Transverse colon (tissue), 4 donors: ENCODE measurements around the gene B3GALT4. TPM values are rescaled to one million over a fixed set of nuclear protein-coding genes. Genes with fewer than 3 reads are reported as not detected.
A peak's percentile ranks its signal among the peaks of the same experiment; 100 is the strongest.

Experiments used
- DNase-seq: peaks from one replicate; pipeline ENCODE4 v3.0.0-alpha.2; 2019
- H3K27ac ChIP-seq, 4 donors: fragments of 200-600 bp; sonication (generic); 2 replicates each; pipeline ENCODE4 v1.5.1; 2016 to 2018; ENCODE audit warnings: inconsistent platforms in 4 of 4
- H3K27me3 ChIP-seq: fragments of 200-600 bp; sonication (generic); 2 replicates; pipeline ENCODE4 v1.5.1; 2017; ENCODE audit warnings: inconsistent platforms
- H3K36me3 ChIP-seq, 4 donors: fragments of 200-600 bp; sonication (generic); 2 replicates each; pipeline ENCODE4 v1.5.1; 2017 to 2019; ENCODE audit warnings: inconsistent platforms in 4 of 4
- H3K4me1 ChIP-seq, 4 donors: fragments of 200-600 bp; sonication (generic); 2 replicates each; pipeline ENCODE4 v1.5.1; 2017 to 2020; ENCODE audit warnings: inconsistent platforms in 4 of 4
- H3K4me3 ChIP-seq, 4 donors: fragments of 200-600 bp; sonication (generic); 1 replicate in 1 of 4; 2 replicates in 3 of 4; pipeline versions ENCODE4 v1.5.1 to v1.6.1; 2017 to 2019; ENCODE audit warnings: inconsistent platforms in 4 of 4
- H3K9me3 ChIP-seq, 2 donors: fragments of 200-600 bp; sonication (generic); 2 replicates each; pipeline ENCODE4 v1.5.1; 2017 to 2019; ENCODE audit warnings: inconsistent platforms in 2 of 2
- CTCF ChIP-seq, 5 experiments: fragments of 200-600 bp in 3 of 5; fragments of 450-650 bp in 2 of 5; sonication (generic) in 3 of 5; IDR thresholded peaks; 1 replicate in 2 of 5; 2 replicates in 3 of 5; pipeline ENCODE4 v1.5.1; 2016 to 2017; ENCODE audit warnings: antibody characterized with exemption in 5 of 5, inconsistent platforms in 3 of 5, mild to moderate bottlenecking in 2 of 5, moderate library complexity in 1 of 5
- EP300 ChIP-seq: sonication (generic); formaldehyde crosslinking; IDR thresholded peaks from one replicate; pipeline ENCODE4 v1.6.1; 2017; ENCODE audit warnings: antibody characterized with exemption, low read depth
- POLR2A ChIP-seq: fragments of 450-650 bp; IDR thresholded peaks from one replicate; pipeline ENCODE4 v1.6.1; 2016; ENCODE audit warnings: antibody characterized with exemption, mild to moderate bottlenecking, moderate library complexity
- POLR2AphosphoS5 ChIP-seq, 3 donors: sonication (generic); formaldehyde crosslinking; IDR thresholded peaks; one replicate each; pipeline ENCODE4 v1.6.1; 2016; ENCODE audit warnings: antibody characterized with exemption in 3 of 3
- WGBS, 2 donors: methylation state at CpG; one replicate each; pipeline ENCODE4 v1.1.5; 2018; ENCODE audit warnings: low coverage in 1 of 2; 5-methylcytosine and 5-hydroxymethylcytosine counted together
- in situ Hi-C, 4 donors: fragments of 200-750 bp; cut with MboI; loops; one replicate each; pipeline versions ENCODE4 v1.15.0 to v1.15.1; 2017; ENCODE audit warnings: low sequenced_read_pairs in 3 of 4, low pct_ligation_motif_present in 1 of 4, low pct_unique_long_range_greater_than_20kb in 1 of 4
- intact Hi-C: fragments of 100-400 bp; cut with DNase I; formaldehyde crosslinking; loops from one replicate; pipeline ENCODE4 v1.15.1; 2023; ENCODE audit warnings: low total_unique reads
- total RNA-seq, 4 donors: library from RNA; depleted of rRNA; stranded (reverse); fragments of >200 nt; gene quantifications; one replicate each; pipeline ENCODE4 v1.1.0, GENCODE V29; 2016

B3GALT4 gene
- total RNA-seq, 4 donors from 2014 or later, result 39.4 to 49.0 (median 41.8) TPM

GRCh38 chr6:33237741-33238140 is 39.2 kb upstream of the B3GALT4 start:
- no peak for DNase-seq
- Histone ChIP-seq H3K9me3 (no peaks in the 10 kb centered on the region), H3K4me3 (no peak overlapping the region), H3K36me3 (no peaks in the 10 kb centered on the region), H3K27ac (no peak overlapping the region), H3K4me1 (no peaks in the 10 kb centered on the region), H3K27me3 (peaks cover 58% of the 10 kb centered on the region)
- in situ Hi-C loops, result loop anchor here in 2 of 4 donors (25.0 kb wide), 2 partner anchors 125 to 225 kb away; partner anchors contain the start of gene HLA-DOA (in 1 of the 2)
- TF ChIP-seq EP300 (no peak), CTCF (IDR thresholded peaks at IDR 0.05) (no peak), POLR2AphosphoS5 (IDR thresholded peaks at IDR 0.05) (no peak), POLR2A (no peak)
- intact Hi-C loops, result no loop called here
- 50% methylated on average over 2 of the region's 2 CpGs; no CpG with 5 or more reads in 1 of the 2 donors for WGBS, 2 donors

- H3K4me1 ChIP-seq, result no peaks in the 10 kb centered on the region
- no peak for DNase-seq
- no peaks in the 10 kb centered on the region for H3K9me3 ChIP-seq
- intact Hi-C loops, result loop anchor here (10.0 kb wide), 2 partner anchors 77 to 227 kb away; no protein-coding TSS in a partner anchor
- H3K27me3 ChIP-seq, result peaks cover 30% of the 10 kb centered on the region
- in situ Hi-C loops, result loop anchor here (10.0 to 25.0 kb wide), 4 partner anchors 77 to 230 kb away; partner anchors contain the start of gene HLA-DOA (in 1 of the 4)
- no peak for TF ChIP-seq EP300
- TF ChIP-seq POLR2A, result no peak
- 26 to 37% methylated on average over 3 of the region's 3 CpGs for WGBS, 2 donors
- H3K4me3 ChIP-seq, result no peak overlapping the region
- H3K36me3 ChIP-seq, result no peaks in the 10 kb centered on the region
- no peak overlapping the region for H3K27ac ChIP-seq
Measured at GRCh38 chr6:33241968-33242367, 35.0 kb upstream of the B3GALT4 start.

GRCh38 chr6:33243476-33243875 is 33.4 kb upstream of the B3GALT4 start:
- no peak for DNase-seq
- Histone ChIP-seq H3K27me3 (peaks cover 25% of the 10 kb centered on the region), H3K9me3 (no peaks in the 10 kb centered on the region), H3K36me3 (no peaks in the 10 kb centered on the region), H3K4me1 (peaks cover 0 to 10% (median 7%) of the 10 kb centered on the region in 4 donors), H3K27ac (no peak overlapping the region), H3K4me3 (no peak overlapping the region)
- no peak for TF ChIP-seq EP300
- TF ChIP-seq POLR2A, result no peak
- no peak for TF ChIP-seq CTCF (IDR thresholded peaks at IDR 0.05)
- no peak for TF ChIP-seq POLR2AphosphoS5 (IDR thresholded peaks at IDR 0.05)
- in situ Hi-C loops, result loop anchor here (10.0 to 25.0 kb wide), 4 partner anchors 79 to 231 kb away; partner anchors contain the start of gene HLA-DOA (in 1 of the 4)
- intact Hi-C loops, result loop anchor here (10.0 kb wide), 2 partner anchors 79 to 229 kb away; no protein-coding TSS in a partner anchor
- 33 to 35% methylated on average over 1 of the region's 1 CpG for WGBS, 2 donors

GRCh38 chr6:33247977-33248642 is 28.8 kb upstream of the B3GALT4 start:
- peak overlapping the region in 3 of 4 donors; percentile 34 to 60 (median 42) for H3K4me3 ChIP-seq
- peak; percentile 94 for DNase-seq
- H3K27ac ChIP-seq, result peak overlapping the region; percentile 88 to 93 (median 92)
- peaks cover 12 to 27% (median 24%) of the 10 kb centered on the region in 4 donors for H3K4me1 ChIP-seq
- in situ Hi-C loops (loop anchor here (5.0 to 25.0 kb wide), 5 partner anchors 83 to 236 kb away; partner anchors contain the start of gene HLA-DOA (in 1 of the 4)), intact Hi-C loops (loop anchor here (5.0 to 10.0 kb wide), 3 partner anchors 83 to 233 kb away; no protein-coding TSS in a partner anchor)
- H3K36me3 ChIP-seq, result no peaks in the 10 kb centered on the region
- H3K27me3 ChIP-seq, result peaks cover 4% of the 10 kb centered on the region
- WGBS, 2 donors, result 6 to 22% methylated on average over 4 to 26 of the region's 28 CpGs
- TF ChIP-seq EP300, result no peak
- TF ChIP-seq CTCF (IDR thresholded peaks at IDR 0.05), result peak; percentile 96 to 98 (median 97)
- H3K9me3 ChIP-seq, result no peaks in the 10 kb centered on the region
